Stimulated activated naive B cell treated with anti-CD40 and anti-IgM and Interleukin-4, amounts not matched to agents 10 μg/mL and 1 μg/mL and 100 μg/mL, for 72 hours (primary cell): ENCODE data around the gene WNT3.

Experiments
- ATAC-seq, 2 donors: fragments of 150-1000 bp; cut with Tn5 transposase; replicated peaks; 2 replicates each; pipeline ENCODE4 v1.10.0; 2021; ENCODE audit warnings: moderate library complexity in 1 of 2
- DNase-seq: peaks from one replicate; pipeline ENCODE4 v3.0.0; 2021
- H3K27ac Mint-ChIP-seq: one replicate; pipeline ENCODE4 v1.8.0; 2022; ENCODE audit warnings: mild to moderate bottlenecking, mixed read lengths
- H3K27me3 Mint-ChIP-seq, 2 donors: one replicate each; pipeline ENCODE4 v1.8.0; 2022; ENCODE audit warnings: mixed read lengths in 2 of 2
- H3K36me3 Mint-ChIP-seq, 2 donors: one replicate each; pipeline ENCODE4 v1.8.0; 2022; ENCODE audit warnings: mixed read lengths in 2 of 2, mild to moderate bottlenecking in 1 of 2
- H3K4me1 Mint-ChIP-seq, 2 donors: one replicate each; pipeline ENCODE4 v1.8.0; 2022; ENCODE audit warnings: mixed read lengths in 2 of 2, mild to moderate bottlenecking in 1 of 2
- H3K4me3 Mint-ChIP-seq, 2 donors: one replicate each; pipeline ENCODE4 v1.8.0; 2022; ENCODE audit warnings: mild to moderate bottlenecking in 2 of 2, mixed read lengths in 2 of 2, moderate library complexity in 1 of 2
- H3K9me3 Mint-ChIP-seq, 2 donors: one replicate each; pipeline ENCODE4 v1.8.0; 2022; ENCODE audit warnings: mixed read lengths in 2 of 2, mild to moderate bottlenecking in 1 of 2

Gene WNT3

DNA sequence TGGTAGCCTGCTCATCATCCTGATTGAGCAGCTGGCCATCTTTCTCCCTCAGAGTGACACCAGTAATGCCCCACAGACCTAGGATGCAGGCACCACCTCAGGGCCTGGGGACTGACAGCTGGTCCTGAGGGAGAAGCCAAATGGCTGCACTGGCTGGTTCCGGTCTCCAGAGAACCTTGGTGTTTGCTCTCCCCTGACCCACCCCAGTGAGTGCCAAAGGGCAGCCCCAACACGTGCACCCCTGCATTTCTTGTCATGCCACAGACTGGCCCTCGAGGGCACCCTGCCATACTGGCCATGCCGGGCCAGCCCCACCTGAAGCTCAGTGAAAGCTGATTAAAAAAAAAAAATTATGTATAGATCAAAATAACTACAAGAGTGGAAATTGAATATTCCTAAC, 100.5 kb downstream of the WNT3 start:
- DNase-seq: no peak
- no peak overlapping the region for H3K4me3 Mint-ChIP-seq
- peaks cover 23 to 40% of the 10 kb centered on the region in 2 donors for H3K36me3 Mint-ChIP-seq
- H3K4me1 Mint-ChIP-seq: peaks cover 11 to 12% of the 10 kb centered on the region in 2 donors
- no peaks in the 10 kb centered on the region for H3K27me3 Mint-ChIP-seq
- no peak overlapping the region for H3K27ac Mint-ChIP-seq
- ATAC-seq: no peak
- no peaks in the 10 kb centered on the region for H3K9me3 Mint-ChIP-seq
